ENCODE results near the gene CBR1. TPM values are rescaled to one million over a fixed set of nuclear protein-coding genes. Genes with fewer than 3 reads are reported as not detected.

The CBR1 gene
- total and polyA plus RNA-seq, 2 of the 8 experiments (the other 6 are each of a cell fraction or from before 2014, with no cell fraction given): 1.8 to 207 TPM

DNA sequence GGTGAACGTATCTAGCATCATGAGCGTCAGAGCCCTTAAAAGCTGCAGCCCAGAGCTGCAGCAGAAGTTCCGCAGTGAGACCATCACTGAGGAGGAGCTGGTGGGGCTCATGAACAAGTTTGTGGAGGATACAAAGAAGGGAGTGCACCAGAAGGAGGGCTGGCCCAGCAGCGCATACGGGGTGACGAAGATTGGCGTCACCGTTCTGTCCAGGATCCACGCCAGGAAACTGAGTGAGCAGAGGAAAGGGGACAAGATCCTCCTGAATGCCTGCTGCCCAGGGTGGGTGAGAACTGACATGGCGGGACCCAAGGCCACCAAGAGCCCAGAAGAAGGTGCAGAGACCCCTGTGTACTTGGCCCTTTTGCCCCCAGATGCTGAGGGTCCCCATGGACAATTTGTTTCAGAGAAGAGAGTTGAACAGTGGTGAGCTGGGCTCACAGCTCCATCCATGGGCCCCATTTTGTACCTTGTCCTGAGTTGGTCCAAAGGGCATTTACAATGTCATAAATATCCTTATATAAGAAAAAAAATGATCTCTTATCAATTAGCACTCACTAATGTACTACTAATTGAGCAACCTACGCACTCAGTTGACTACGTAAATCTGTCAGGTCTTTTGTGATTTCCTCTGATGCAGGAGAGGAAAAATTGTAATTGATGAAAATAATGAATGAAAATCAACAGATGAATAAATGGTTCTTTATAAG, 2.8 kb downstream of the CBR1 start (continued):
- TF ChIP-seq SAP30 (IDR thresholded peaks at IDR 0.05; ENCODE audit: insufficient read depth, insufficient replicate concordance, low read length) (no peak), SP2 (IDR thresholded peaks at IDR 0.05; ENCODE audit: low read length) (no peak), TAF1 (IDR thresholded peaks at IDR 0.05; ENCODE audit: low read depth, low read length) (no peak), CEBPB (IDR thresholded peaks at IDR 0.05; ENCODE audit: low read depth, low read length) (no peak), CHD1 (IDR thresholded peaks at IDR 0.05; ENCODE audit: low read depth, low read length) (no peak), EZH2 (IDR thresholded peaks at IDR 0.05; ENCODE audit: low read depth, low read length, severe bottlenecking) (no peak), FOSL1 (IDR thresholded peaks at IDR 0.05; ENCODE audit: insufficient read depth, low read depth, low read length) (no peak), RXRA (IDR thresholded peaks at IDR 0.05; ENCODE audit: insufficient read depth, low read depth, low read length) (no peak)
- TF ChIP-seq, protein P1, sequence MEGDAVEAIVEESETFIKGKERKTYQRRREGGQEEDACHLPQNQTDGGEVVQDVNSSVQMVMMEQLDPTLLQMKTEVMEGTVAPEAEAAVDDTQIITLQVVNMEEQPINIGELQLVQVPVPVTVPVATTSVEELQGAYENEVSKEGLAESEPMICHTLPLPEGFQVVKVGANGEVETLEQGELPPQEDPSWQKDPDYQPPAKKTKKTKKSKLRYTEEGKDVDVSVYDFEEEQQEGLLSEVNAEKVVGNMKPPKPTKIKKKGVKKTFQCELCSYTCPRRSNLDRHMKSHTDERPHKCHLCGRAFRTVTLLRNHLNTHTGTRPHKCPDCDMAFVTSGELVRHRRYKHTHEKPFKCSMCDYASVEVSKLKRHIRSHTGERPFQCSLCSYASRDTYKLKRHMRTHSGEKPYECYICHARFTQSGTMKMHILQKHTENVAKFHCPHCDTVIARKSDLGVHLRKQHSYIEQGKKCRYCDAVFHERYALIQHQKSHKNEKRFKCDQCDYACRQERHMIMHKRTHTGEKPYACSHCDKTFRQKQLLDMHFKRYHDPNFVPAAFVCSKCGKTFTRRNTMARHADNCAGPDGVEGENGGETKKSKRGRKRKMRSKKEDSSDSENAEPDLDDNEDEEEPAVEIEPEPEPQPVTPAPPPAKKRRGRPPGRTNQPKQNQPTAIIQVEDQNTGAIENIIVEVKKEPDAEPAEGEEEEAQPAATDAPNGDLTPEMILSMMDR (IDR thresholded peaks at IDR 0.05; ENCODE audit: control extremely low read depth in 1 of 3, insufficient read depth in 1 of 3, low read depth in 1 of 3, low read length in 3 of 3): no peak

Data from H1 (cell line).